Measurements from ENCODE around the gene CDK15. TPM values are rescaled to one million over a fixed set of nuclear protein-coding genes. Genes with fewer than 3 reads are reported as not detected.

CDK15 gene
- total RNA-seq, 6 experiments from 2014 or later: not detected

DNA sequence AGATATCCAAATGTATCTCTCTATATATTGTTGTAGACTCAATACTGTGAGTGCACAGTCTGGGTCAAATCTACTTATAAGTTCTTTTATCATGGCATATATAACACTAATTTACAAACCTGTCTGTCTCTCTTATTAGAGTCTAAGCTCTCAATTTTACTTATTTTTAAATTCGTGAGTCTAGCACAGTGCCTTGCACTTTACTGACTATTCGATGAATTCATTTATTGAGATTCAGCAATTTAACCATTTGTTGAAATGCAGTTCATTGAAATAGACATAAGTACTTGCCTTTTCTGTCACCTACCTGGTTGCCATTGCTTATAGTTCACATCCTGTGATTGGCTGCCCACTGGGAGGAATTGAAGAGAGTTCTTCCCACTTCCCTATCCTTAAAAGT, 15.3 kb upstream of the CDK15 start:
- H3K4me3 ChIP-seq: no peak overlapping the region
- no peaks in the 10 kb centered on the region for H3K4me1 ChIP-seq
- no peak for TF ChIP-seq POLR2A (IDR thresholded peaks at IDR 0.05)
- TF ChIP-seq, protein P1, sequence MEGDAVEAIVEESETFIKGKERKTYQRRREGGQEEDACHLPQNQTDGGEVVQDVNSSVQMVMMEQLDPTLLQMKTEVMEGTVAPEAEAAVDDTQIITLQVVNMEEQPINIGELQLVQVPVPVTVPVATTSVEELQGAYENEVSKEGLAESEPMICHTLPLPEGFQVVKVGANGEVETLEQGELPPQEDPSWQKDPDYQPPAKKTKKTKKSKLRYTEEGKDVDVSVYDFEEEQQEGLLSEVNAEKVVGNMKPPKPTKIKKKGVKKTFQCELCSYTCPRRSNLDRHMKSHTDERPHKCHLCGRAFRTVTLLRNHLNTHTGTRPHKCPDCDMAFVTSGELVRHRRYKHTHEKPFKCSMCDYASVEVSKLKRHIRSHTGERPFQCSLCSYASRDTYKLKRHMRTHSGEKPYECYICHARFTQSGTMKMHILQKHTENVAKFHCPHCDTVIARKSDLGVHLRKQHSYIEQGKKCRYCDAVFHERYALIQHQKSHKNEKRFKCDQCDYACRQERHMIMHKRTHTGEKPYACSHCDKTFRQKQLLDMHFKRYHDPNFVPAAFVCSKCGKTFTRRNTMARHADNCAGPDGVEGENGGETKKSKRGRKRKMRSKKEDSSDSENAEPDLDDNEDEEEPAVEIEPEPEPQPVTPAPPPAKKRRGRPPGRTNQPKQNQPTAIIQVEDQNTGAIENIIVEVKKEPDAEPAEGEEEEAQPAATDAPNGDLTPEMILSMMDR (IDR thresholded peaks at IDR 0.05): no peak
- no peak overlapping the region for H3K27ac ChIP-seq
- ATAC-seq (no peak), DNase-seq (no peak)
- intact Hi-C loops (cut with DNase I): no loop called here
- H3K36me3 ChIP-seq: no peaks in the 10 kb centered on the region
- WGBS (ENCODE audit: insufficient coverage, low coverage, low lambda C conversion rate, missing lambda C conversion rate): 79% methylated on average over 2 of the region's 2 CpGs
- no peaks in the 10 kb centered on the region for H3K27me3 ChIP-seq
- no peaks in the 10 kb centered on the region for H3K9me3 ChIP-seq

DNA sequence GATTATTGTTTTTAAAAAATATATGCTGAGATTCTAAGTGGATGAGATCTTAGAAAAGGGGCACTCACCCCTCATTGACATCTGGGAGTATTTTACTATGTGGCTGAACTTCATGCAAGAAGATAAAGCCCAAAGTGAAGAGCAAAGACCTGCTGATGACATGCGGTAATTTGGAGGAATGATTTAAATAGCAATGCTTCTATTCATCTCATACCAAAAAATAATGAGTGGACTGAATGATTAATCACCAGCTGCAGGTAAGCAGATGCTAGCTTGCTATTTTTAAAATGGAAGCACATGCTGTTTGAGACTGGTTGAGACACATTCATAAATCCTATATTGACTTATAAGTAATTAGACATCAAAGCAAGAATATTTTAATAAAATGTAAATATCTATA, 12.7 kb upstream of the CDK15 start:
- TF ChIP-seq, protein P1 (IDR thresholded peaks at IDR 0.05): no peak
- no peak for TF ChIP-seq POLR2A (IDR thresholded peaks at IDR 0.05)

DNA sequence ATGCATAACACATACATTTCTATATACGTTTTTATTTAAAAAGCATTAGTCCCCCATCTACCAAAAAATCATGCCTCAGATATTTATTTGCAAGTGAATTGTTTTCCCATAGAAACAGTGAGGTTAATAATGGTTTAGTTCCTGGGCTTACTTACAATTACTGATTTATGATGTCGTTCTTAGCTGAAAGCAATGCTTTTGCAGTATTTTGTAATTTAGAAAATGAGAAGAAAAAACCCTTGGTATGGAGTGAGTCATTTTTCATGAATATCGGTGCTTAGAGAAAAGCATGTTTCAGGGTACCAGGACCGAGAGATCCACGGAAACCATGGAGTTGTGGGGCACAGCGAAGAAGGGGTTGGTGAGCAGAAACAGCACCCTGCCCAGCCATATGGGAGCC, 12.0 kb upstream of the CDK15 start:
- no peak overlapping the region for H3K4me3 ChIP-seq
- 74% methylated on average over 6 of the region's 6 CpGs for WGBS (ENCODE audit: insufficient coverage, low coverage, low lambda C conversion rate, missing lambda C conversion rate)
- TF ChIP-seq POLR2A (IDR thresholded peaks at IDR 0.05): no peak
- TF ChIP-seq, protein P1 (IDR thresholded peaks at IDR 0.05): no peak
- no peaks in the 10 kb centered on the region for H3K9me3 ChIP-seq
- H3K36me3 ChIP-seq: no peaks in the 10 kb centered on the region
- H3K27me3 ChIP-seq: no peaks in the 10 kb centered on the region
- H3K27ac ChIP-seq: no peak overlapping the region
- ATAC-seq (no peak), DNase-seq (no peak)
- intact Hi-C loops (cut with DNase I): no loop called here
- no peaks in the 10 kb centered on the region for H3K4me1 ChIP-seq

More for the DNA sequence above, 12.7 kb upstream of the CDK15 start:
- no peak for ATAC-seq
- H3K4me3 ChIP-seq: no peak overlapping the region
- no peak overlapping the region for H3K27ac ChIP-seq
- no peaks in the 10 kb centered on the region for H3K27me3 ChIP-seq
- no peaks in the 10 kb centered on the region for H3K9me3 ChIP-seq
- no peaks in the 10 kb centered on the region for H3K4me1 ChIP-seq
- 82% methylated on average over 1 of the region's 1 CpG for WGBS (ENCODE audit: insufficient coverage, low coverage, low lambda C conversion rate, missing lambda C conversion rate)
- intact Hi-C loops (cut with DNase I): no loop called here
- no peaks in the 10 kb centered on the region for H3K36me3 ChIP-seq
- DNase-seq: no peak

DNA sequence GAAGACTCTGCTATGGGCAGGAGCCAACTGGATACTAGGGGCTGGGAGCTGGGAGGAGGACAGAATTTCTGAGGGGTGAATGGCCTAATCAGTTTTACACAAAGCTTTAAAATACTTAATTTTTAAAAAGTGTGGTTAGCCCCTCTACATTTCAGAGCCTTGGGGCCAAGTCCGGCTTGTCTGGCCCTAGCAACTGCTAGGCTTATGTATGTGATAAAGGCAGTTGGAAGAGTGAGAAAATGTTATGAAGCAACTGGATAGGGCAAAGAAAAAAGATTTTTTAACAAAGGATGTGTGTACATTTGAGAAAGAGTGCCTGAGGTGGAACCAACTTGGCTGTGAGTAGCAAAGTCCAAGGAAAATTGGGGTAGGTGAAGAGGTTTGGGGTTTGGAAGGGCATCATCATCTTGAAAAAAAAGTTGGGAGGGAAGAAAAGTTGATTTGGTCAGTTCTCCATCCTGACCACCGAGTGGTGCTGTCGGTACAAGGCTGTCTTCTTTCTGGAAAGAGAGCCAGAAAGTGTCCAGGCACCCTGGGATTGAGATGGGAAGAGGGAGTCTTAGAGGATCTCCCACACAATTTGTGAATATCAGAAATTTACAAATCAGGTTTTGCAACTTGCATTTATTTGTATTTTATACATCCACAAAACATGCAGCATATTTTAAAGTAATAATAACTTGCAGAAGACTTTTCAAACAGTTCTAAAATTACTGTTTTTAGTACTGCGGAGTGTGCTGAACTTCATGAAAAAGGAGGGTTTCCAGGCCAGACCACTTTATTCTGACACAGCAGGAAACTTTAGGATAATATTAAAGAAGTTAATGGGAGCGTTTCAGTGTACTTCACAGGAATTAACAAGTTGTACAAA, 10.5 kb upstream of the CDK15 start:
- H3K36me3 ChIP-seq: no peaks in the 10 kb centered on the region
- intact Hi-C loops (cut with DNase I): no loop called here
- no peaks in the 10 kb centered on the region for H3K4me1 ChIP-seq
- no peak overlapping the region for H3K4me3 ChIP-seq
- DNase-seq (no peak), ATAC-seq (peak; percentile 61 to 63 (median 62))
- H3K27ac ChIP-seq: no peak overlapping the region
- no peaks in the 10 kb centered on the region for H3K9me3 ChIP-seq
- 29% methylated on average over 5 of the region's 5 CpGs for WGBS (ENCODE audit: insufficient coverage, low coverage, low lambda C conversion rate, missing lambda C conversion rate)
- TF ChIP-seq POLR2A (IDR thresholded peaks at IDR 0.05): no peak
- TF ChIP-seq, protein P1 (IDR thresholded peaks at IDR 0.05): peak; percentile 39 to 50 (median 48)
- H3K27me3 ChIP-seq: no peaks in the 10 kb centered on the region

All from right lobe of liver (tissue), 6 donors.